DOHH2 (cell line): ENCODE measurements around the gene KLHDC8B.

Source experiments
- H3F3A ChIP-seq: fragments of 200-600 bp; sonication (generic), shearing (Covaris generic); 2 replicates; pipeline ENCODE4 v1.6.0; 2016; ENCODE audit warnings: antibody characterized with exemption, mild to moderate bottlenecking; ENCODE audit not compliant: control insufficient read depth, insufficient read depth
- H3K27ac ChIP-seq: fragments of 200-600 bp; sonication (generic); 2 replicates; pipeline ENCODE4 v1.5.1; 2014; ENCODE audit warnings: low read depth, mild to moderate bottlenecking, low read length, moderate library complexity
- H3K27me3 ChIP-seq: fragments of 200-600 bp; sonication (generic); 2 replicates; pipeline ENCODE4 v1.6.1; 2014; ENCODE audit warnings: mild to moderate bottlenecking, low read length, mixed read lengths; ENCODE audit not compliant: control insufficient read depth
- H3K36me3 ChIP-seq: fragments of 200-600 bp; sonication (generic); 2 replicates; pipeline ENCODE4 v1.6.1; 2014; ENCODE audit warnings: mild to moderate bottlenecking, low read length, moderate library complexity, mixed read lengths; ENCODE audit not compliant: control insufficient read depth
- H3K4me1 ChIP-seq: fragments of 200-600 bp; sonication (generic); 2 replicates; pipeline ENCODE4 v1.6.1; 2014; ENCODE audit warnings: mild to moderate bottlenecking, low read length, mixed read lengths; ENCODE audit not compliant: control insufficient read depth
- H3K4me2 ChIP-seq: fragments of 200-600 bp; sonication (generic); 2 replicates; pipeline ENCODE4 v1.6.0; 2014; ENCODE audit warnings: mild to moderate bottlenecking, low read length, moderate library complexity
- H3K4me3 ChIP-seq: fragments of 200-600 bp; sonication (generic); 2 replicates; pipeline ENCODE4 v1.5.1; 2014; ENCODE audit warnings: mild to moderate bottlenecking, low read length, mixed read lengths
- H3K79me2 ChIP-seq: fragments of 200-600 bp; sonication (generic); 2 replicates; pipeline ENCODE4 v1.6.1; 2014; ENCODE audit warnings: mild to moderate bottlenecking, low read length, mixed read lengths; ENCODE audit not compliant: control insufficient read depth
- H3K9me2 ChIP-seq: fragments of 200-600 bp; sonication (generic); replicated peaks from 2 replicates; pipeline ENCODE4 v1.6.1; 2014; ENCODE audit warnings: mild to moderate bottlenecking, low read length, mixed read lengths; ENCODE audit not compliant: control insufficient read depth
- H3K9me3 ChIP-seq: fragments of 200-600 bp; sonication (generic); 2 replicates; pipeline ENCODE4 v1.6.1; 2014; ENCODE audit warnings: antibody characterized with exemption, low read length, mixed read lengths; ENCODE audit not compliant: control insufficient read depth, insufficient read depth
- H4K20me1 ChIP-seq: fragments of 200-600 bp; sonication (generic); 2 replicates; pipeline ENCODE4 v1.6.0; 2014; ENCODE audit warnings: low read depth, mild to moderate bottlenecking, antibody characterized with exemption, low read length, moderate library complexity; ENCODE audit not compliant: control insufficient read depth, insufficient read depth
- CTCF ChIP-seq: fragments of 200-600 bp; sonication (generic); IDR thresholded peaks from one replicate; pipeline ENCODE4 v1.5.1; 2014; ENCODE audit warnings: antibody characterized with exemption, mild to moderate bottlenecking, low read depth, low read length; ENCODE audit not compliant: poor library complexity, severe bottlenecking
- EZH2phosphoT487 ChIP-seq: fragments of 200-600 bp; sonication (generic); IDR thresholded peaks from 2 replicates; pipeline ENCODE4 v1.6.1; 2017; ENCODE audit warnings: borderline replicate concordance, mild to moderate bottlenecking, antibody characterized with exemption, low read length, moderate library complexity, mixed read lengths

The KLHDC8B gene

DNA sequence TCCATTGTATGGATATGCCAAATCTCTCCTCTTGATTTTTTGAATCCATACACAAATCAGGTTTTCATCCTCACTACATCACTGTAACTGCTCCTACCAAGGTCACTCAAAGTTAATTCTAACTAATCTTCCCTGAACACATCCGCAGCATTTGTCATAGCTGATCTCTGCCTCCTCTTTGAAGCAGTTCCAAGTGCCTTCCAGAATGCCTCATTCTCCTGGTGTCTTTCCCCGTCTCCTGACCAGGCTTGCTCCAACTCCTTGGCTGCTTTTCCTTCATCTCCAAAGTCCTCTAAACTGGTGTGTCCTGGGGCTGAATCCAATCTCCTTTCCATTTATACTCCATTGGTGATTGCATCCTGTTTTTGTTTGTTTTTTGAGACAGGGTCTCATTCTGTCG is 26.8 kb downstream of the KLHDC8B start:
- H3K27ac ChIP-seq = no peak overlapping the region
- H3K9me3 ChIP-seq = no peaks in the 10 kb centered on the region
- H4K20me1 ChIP-seq = no peaks in the 10 kb centered on the region
- H3K79me2 ChIP-seq = no peaks in the 10 kb centered on the region
- TF ChIP-seq CTCF = no peak
- TF ChIP-seq EZH2phosphoT487 = no peak
- no peak overlapping the region for H3K4me2 ChIP-seq
- H3F3A ChIP-seq = no peaks in the 10 kb centered on the region
- no peak overlapping the region for H3K4me3 ChIP-seq
- H3K27me3 ChIP-seq = no peaks in the 10 kb centered on the region
- H3K9me2 ChIP-seq = no peaks in the 10 kb centered on the region
- H3K36me3 ChIP-seq = no peaks in the 10 kb centered on the region
- no peaks in the 10 kb centered on the region for H3K4me1 ChIP-seq

DNA sequence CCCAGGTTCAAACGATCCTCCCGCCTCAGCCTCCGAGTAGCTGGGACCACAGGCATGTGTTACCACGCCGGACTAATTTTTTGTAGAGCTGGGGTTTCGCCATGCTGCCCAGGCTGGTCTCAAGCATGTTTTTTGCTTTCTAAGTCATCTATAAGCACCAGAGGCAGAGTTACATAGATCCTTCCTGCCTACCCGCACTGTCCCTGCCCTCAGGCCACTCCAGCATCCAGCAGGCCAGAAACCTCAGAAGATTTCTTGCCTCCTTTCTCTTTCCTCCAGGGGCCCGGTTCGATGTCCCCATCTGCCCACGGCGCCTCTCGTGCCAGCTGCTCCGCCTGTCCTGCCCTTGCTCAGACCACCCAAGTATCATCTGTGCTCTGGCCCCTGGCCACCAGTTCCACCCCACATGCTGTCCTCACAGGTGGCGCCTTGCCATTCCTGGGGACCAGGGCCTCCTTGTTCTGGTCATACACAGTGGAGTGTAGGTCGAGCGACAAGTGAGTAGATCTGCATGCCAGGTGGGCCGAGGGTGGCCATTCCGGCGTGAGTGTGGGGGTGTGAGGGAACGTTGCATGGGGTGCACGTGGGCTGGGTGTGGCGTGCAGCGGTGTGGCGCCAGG is 27.3 kb downstream of the KLHDC8B start:
- H3K9me2 ChIP-seq = no peaks in the 10 kb centered on the region
- no peaks in the 10 kb centered on the region for H3K27me3 ChIP-seq
- no peak overlapping the region for H3K27ac ChIP-seq
- TF ChIP-seq CTCF = no peak
- no peak for TF ChIP-seq EZH2phosphoT487
- no peaks in the 10 kb centered on the region for H3K4me1 ChIP-seq
- no peaks in the 10 kb centered on the region for H3K36me3 ChIP-seq
- no peaks in the 10 kb centered on the region for H3K79me2 ChIP-seq
- no peaks in the 10 kb centered on the region for H4K20me1 ChIP-seq
- no peak overlapping the region for H3K4me3 ChIP-seq
- no peak overlapping the region for H3K4me2 ChIP-seq
- H3F3A ChIP-seq = no peaks in the 10 kb centered on the region
- no peaks in the 10 kb centered on the region for H3K9me3 ChIP-seq

GRCh38 chr3:49199239-49199899 is 28.0 kb downstream of the KLHDC8B start:
- Histone ChIP-seq H3K27ac (no peak overlapping the region), H3K4me3 (no peak overlapping the region), H3K9me2 (no peaks in the 10 kb centered on the region), H3K4me1 (no peaks in the 10 kb centered on the region), H3F3A (no peaks in the 10 kb centered on the region), H3K9me3 (no peaks in the 10 kb centered on the region), H3K27me3 (no peaks in the 10 kb centered on the region), H3K79me2 (no peaks in the 10 kb centered on the region), H3K36me3 (no peaks in the 10 kb centered on the region), H4K20me1 (no peaks in the 10 kb centered on the region), H3K4me2 (no peak overlapping the region)
- no peak for TF ChIP-seq CTCF
- TF ChIP-seq EZH2phosphoT487 = no peak
